Stimulated activated naive CD8-positive, alpha-beta T cell treated with anti-CD3 and anti-CD28 coated beads, Interleukin-15, Interleukin-2, amounts not matched to agents 100 U/mL and 50 U/mL, for 24 hours (primary cell): ENCODE measurements around the gene S100A10.

Experiments
- ATAC-seq: fragments of 150-1000 bp; cut with Tn5 transposase; one replicate; pipeline ENCODE4 v1.10.0; 2021
- DNase-seq: peaks from one replicate; pipeline ENCODE4 v3.0.0; 2021

S100A10 gene, protein sequence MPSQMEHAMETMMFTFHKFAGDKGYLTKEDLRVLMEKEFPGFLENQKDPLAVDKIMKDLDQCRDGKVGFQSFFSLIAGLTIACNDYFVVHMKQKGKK

DNA sequence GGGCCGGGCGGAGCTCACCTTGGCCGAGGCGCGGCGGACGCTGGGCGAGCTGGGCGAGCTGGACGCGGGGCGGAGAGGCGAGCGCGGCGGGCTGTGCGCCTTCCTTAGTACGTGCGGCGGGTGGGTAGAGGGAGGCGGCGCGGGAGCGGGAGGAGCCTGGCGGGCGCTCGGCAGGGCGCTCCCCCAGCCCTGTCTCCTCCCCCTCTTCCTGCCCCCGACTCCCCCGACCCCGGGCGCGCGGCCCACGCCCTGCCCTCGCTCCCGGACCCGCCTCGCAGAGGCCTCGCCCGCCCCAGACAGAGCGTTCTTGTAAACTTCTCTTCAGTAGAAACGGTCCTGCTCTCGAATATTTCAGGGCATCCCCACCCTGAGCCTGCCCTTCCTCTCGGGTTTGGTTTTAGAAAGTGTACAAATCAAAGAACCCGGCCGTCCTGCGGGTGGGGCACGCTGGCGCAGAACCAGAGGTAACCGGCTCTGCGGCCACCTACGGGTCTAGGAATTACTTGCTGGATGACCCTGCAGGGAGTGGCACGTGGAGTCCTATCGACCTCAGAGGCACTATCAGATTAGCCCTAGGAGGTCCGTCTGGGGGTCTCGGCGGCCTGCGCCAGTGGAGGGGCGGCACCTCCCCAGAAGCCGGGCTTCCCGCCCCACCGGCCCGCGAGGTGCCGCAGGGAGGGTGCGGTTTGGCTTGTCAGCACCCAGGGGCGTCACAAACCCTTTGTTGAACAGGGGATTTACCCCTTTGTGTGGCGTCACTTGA, at the start of gene S100A10:
Gene S100A10, minus strand, starts transcription at position 126 of the 763 bp plus-strand sequence. CDS start 7,629 bp downstream, outside the sequence.
- ATAC-seq (peak; percentile 62), DNase-seq (peak; percentile 80)

DNA sequence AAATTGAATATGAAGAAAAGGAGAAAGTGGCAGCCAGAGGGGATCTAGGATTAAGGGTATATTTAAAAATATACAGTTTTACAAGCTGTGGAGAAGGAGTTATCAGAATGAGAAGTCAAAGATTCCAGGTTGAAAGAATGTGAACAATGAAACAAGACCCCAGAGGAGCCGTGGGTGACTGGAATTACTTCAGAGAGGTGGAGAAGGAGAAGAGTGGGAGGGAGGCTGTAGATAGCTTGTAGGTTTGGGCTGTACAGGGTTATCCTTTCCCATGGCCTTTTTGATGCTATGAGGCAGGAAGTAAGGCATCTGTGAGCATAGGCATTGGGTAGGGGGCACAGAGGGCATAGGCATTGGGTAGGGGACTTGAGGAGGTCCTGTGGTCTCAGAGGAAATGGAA, 48.4 kb upstream of the S100A10 start:
- no peak for ATAC-seq
- DNase-seq: no peak

DNA sequence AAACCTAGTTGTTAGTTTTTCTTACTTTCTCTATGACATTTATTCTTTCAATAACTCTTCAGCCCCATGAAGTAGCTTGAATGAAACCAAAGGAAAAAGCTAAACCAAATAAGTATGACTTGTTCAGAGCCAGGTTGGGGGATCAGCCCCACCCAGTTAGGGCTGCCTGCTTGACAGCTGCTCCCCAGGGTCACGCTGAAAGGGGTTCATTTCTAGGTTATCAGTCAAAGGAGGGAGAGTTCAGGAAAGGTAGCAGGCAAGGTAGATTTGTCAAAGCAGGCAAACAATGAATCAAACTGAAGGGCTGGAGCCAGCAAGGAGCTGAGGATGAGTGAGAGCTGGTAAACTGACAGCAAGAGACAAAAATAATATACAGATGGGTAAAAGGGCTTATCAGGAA, 46.2 kb upstream of the S100A10 start:
- no peak for DNase-seq

DNA sequence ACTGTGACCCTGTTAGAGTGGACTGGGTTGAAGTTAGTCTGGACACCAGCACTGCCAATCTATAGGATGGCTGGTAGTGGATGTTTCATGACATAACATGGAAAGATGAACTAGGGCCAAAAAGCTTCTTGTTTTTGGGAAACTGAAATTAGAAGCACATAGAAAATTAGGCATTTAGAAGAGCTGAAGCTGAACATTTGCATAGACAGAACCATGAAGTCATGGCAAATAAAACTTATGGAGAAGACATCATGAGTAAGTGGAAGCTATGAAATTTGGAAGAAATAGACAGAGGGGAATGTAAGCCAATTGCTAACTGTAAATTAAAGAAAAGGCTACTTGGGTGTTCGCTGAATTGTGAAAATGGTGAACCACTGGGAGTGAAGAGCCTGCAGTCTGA, 45.8 kb upstream of the S100A10 start:
- DNase-seq (no peak), ATAC-seq (no peak)

More for the DNA sequence above, 46.2 kb upstream of the S100A10 start:
- no peak for ATAC-seq

DNA sequence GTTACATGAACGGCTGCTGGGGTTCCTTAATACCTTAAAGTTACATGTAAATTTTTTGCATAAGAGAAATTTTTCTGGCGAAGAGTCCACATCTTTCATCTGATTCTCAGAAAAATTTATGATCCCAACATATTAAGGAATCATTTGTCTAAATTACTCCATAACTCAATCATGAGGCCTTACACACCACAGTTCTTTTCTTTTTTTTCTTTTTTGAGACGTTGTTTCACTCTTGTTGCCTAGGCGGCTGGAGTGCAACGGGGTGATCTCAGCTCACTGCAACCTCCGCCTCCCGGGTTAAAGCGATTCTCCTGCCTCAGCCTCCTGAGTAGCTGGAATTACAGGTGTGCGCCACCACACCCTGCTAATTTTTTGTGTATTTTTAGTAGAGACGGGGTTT, 45.2 kb upstream of the S100A10 start:
- no peak for DNase-seq
- no peak for ATAC-seq

DNA sequence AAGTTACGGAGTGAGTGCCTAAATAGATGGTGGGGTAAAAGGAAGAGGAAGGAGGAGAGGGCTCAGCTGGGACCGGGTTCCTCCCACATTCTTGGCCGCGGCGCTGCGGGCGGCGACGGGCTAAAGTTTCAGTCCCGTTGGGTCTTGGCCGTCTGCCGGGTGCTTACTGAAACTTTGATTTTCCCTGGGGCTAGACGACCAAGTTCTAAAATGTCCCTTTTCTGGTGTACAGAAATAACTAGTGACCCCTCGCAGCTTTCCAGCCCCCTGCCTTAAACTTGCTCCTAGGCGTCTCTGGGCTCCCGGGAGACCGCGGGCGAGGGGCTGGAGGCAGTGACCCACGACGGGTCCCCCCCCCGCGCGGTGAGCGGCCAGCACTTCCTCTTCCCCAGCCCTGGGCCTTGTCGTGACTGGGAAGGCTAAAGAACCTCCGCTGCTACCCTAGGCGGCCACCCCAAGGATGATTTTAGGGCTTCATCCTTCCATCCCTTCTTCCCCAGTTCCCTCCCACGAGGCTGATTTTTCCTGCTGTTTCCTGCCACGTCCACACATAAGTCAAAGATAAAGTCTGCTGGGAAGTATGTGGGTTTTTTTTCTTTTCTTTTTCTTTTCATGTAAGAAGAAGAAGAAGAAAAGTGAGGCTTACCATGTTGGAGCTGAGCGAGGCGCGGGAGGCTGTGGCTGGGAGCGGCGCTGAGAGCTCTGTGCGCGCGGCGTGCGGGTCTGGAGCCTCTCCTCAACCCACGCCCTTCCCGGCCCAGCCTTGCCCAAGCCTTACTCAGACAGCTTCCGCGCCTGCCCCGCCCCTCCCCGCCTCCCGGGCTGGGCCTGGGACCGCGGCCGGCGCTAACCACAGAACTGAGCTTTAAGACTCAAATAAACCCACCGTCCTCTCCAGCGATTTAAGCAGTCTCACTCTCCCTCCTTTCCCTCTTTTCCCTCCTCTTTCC, 42.9 kb upstream of the S100A10 start, which contains the start of gene S100A11:
Gene S100A11, minus strand, starts transcription at position 738 of the 950 bp plus-strand sequence. Its CDS starts 89 bp downstream, at position 649.
- ATAC-seq (peak; percentile 87), DNase-seq (peak; percentile 87)

DNA sequence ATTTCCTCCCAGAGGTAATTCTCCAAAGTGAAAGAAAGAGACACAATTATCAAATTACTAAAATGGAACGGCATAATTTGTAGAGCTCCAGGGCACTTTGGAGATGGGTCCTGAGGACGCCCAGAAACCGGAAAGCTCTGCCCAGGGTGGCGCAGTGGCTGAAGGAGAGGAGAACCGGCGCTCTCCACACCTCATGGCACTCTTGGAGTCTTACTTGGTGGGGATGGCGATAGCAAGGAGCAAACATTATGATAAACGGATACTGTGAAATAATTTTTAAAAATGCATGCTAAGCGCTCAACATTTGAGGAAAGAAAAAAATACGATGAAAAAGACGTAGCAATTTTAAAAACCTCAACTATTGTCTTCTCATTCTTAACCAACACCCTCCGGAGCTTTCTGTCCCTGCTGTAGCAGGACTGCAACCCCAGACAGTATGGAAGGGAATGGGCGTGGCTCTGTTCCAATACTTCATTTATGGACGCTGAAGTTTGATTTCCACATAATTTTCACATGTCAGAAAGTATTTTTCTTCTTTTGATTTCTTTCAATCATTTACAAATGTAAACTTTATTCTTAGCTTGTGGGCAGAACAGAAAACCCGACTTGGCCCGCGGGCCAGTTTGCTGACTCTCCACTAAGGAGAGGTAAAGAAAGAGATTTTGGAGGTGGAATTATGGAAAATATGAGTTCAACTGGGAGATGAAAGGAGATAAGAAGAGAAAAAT, 42.0 kb upstream of the S100A10 start:
- DNase-seq (peak; percentile 19), ATAC-seq (no peak)

DNA sequence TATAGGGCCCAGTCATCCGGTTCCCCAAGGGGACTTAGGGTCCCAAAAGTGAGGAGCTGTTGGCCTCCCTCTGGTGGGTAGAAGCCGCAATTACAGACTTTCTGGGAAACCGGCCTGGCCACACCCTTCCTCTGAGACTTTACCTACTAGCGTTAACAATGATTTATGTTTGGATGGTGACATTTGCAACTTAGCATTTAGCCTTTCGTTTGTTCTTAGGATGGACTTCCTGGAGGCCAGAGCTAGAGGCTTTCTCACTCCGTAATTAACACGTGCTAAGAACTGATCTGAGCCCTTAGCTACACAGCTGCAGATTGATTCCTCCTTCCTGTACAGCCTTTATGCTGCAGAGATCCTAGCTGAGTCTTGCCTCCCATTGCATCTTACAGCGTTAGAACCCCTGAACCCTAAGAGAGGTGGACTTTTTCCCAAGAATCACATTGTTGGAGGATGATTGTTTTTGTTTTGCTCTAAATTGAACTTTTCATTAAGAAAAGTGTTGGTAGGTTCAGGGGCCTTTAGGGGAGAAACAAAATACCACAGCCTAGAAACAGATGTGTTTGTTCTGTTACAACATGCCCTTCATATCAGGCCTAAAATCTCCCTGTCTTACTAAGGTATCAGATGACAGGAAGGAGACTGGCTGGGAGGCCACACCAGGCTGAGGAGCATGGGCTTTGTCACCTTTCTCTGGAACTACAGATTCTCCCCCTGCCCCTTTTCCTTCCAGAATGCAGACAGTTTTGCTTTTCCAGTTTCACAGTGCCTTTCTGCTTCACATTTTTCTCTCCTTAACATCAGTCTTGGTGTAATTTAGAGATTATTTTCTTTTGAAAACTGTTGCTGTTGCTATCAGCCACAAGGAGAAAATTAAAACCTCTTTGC, 41.2 kb upstream of the S100A10 start:
- peak; percentile 73 for DNase-seq
- ATAC-seq: peak; percentile 66

DNA sequence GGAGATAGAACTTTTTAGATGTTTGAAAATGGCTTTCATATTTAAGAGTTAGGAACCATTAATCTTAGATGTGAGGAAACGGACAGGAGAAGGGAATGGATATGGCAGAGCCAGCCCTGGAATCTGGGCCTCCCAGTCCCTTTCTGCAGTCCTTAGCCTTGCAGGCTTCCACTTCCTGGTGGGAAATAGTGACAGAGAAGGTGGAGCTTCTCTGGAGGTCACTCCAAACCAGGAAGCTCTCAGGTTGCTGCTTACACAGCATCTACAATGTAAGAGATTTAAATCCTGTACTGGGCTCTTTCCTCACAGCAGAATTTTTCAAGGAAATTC, 40.6 kb upstream of the S100A10 start:
- no peak for ATAC-seq

DNA sequence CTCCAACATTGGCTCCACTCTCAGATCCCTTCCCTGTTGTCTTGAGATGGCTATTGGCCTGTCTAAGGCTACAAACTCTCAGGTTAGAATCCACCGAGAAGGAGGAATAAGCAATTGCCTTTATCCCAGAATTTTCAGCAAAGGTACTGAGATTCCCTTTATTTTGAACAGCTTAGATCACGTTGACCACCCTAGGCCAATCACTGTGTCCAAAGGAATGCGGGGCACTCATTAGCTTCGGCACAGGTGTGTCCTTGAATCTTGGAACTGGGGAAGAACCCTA, 36.2 kb upstream of the S100A10 start:
- DNase-seq (no peak), ATAC-seq (no peak)

More for the DNA sequence above, 40.6 kb upstream of the S100A10 start:
- no peak for DNase-seq

DNA sequence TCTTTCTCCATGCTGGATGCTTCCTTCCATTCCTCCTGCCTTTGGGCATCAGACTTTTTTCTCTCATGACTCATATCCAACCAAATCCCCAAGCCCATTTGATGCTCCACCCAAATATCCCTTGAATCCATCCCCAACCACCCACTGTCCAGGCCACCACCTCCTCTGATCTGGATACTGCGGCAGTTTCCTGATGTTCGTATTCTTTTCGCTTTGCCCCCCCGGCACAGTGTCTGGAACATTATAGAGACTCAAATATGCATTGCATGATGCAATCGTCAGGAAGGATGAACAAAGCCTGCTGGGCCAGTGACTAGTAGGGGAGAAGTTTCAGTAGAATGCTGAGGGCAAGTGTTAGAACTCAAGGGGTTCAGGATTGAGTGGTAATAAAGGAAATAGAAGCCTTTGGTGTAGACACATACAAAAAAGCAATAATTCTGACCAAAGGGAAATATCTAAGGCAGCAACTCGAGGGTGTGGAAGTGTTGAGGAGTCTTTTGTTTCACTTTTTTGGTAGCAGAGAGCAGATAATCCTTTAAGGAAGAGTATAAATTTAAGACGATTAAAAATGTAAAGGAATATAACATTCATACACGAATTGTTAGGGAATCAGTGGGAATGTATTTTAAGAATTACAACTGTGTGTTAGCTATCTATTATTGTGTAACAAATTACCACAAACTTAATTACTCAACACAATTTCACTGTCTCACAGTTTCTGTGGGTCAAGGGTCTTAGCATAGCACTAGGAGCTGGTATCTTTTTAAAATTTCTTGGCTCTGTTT, 35.7 kb upstream of the S100A10 start:
- peak; percentile 71 for ATAC-seq
- DNase-seq: peak; percentile 25

DNA sequence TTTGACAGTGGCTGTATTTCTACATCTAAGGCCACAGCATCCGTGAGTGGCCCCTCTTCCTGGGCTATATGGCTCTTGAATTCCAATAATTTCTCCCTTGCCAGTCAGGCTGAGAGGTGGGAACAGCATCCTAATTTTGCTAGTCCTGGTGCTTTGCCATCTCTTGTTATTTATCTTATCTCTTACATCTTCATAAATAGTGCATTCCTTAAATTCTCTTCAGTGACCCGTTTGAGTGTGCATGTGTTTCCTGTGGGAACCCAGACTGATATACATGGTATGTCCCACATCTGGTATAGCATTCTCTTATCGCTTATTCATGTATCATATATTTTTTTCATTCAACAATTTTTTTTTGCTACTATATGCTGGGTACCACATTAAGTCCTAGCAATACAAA, 33.2 kb upstream of the S100A10 start:
- no peak for DNase-seq

DNA sequence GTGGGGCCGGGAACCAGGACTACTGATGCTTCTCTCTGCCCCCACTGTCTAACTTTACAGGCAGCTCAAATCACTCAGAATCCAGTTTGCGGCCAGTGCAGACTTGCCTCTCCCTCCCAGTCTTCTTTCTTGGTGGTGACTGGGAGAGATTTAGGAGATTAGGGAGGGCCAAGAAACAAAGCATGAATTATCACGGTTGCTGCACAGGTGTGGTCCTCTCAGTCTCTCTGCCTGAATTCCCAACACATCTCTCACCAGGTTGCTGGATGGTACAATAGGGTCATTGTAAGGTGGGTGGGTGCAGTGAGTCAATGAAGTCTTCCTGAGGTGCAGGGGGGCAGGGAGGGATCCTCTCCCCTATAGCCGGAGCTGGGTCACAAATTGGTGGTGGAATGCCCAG, 30.6 kb upstream of the S100A10 start:
- ATAC-seq (no peak), DNase-seq (no peak)

More for the DNA sequence above, 33.2 kb upstream of the S100A10 start:
- ATAC-seq: no peak

DNA sequence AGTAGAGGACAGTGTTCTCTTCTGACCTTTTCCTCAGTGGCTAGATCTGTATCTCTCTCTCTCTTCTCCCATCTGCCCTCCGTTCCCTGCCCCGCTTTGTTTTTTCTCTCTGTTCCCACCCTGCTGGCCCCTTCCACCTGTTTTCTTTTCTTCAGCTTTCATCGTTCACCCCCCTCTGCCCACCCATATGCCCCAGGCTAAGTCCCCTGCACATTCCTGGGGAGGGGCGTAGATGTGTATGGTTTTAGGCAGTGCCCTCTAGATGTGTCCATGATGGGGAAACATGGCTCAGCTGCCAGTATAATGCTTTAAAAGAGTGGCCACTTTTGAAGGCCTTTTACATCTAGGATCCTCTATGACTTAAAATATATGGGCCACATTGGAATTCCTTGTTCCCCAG, 29.6 kb upstream of the S100A10 start:
- ATAC-seq (no peak), DNase-seq (no peak)

DNA sequence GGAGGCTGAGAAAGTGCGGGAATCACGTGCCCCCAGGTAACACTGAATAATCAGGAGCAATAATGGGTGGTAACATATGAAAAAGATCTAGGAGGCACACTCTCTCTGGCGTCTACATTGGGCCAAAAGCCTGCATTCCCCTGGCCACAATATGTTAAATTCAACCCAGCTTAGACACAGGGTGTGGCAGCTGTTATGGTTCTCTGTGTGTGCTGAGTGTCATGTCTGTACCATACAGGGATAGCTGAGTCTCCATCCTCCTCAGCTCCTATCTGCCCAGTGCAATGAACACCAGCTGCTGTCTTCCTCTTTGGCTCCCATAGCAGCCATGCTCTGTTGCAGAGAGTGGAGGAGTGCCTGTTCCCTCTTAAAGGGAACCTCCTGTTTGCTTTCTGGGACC, 28.8 kb upstream of the S100A10 start:
- ATAC-seq: no peak
- DNase-seq: no peak

DNA sequence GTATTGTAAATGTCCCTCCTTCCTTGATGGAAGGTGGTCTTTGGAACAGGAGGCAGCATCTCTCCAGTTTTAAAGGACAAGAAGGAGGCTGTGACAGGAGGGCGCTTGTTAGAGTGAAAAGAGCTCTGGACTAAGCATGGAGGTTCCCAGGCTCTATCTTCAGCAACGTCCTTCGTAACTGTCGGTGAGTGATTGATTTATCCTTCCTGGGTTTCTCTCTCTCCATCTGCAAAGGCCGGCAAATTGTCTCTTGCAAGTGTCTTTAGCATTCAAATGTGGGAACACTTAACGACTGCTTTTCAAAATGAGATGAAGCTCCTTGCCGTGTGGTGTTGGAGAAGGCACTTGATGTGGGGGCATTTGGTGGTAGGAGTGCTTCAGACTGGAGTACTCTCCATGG, 27.9 kb upstream of the S100A10 start:
- DNase-seq: no peak
- no peak for ATAC-seq

DNA sequence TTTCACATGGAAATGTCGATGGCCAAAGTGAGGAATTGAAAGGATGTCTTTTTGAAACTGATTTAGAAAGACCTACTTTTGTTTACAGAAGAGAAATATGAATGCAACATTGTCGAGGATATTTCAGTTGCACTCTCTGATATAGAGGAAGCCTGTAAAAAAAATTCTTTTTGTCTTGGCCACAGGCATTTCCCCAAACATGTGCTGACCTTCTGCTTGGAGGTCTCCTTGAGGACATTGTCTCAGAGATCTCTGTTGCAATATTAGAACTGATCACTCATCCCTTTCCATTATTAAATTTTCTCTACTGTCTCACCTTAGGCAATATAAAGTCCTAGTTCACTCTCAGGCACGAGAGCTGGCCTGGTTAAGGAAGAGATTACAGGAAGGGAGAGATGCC, 27.2 kb upstream of the S100A10 start:
- ATAC-seq: no peak
- DNase-seq: no peak

DNA sequence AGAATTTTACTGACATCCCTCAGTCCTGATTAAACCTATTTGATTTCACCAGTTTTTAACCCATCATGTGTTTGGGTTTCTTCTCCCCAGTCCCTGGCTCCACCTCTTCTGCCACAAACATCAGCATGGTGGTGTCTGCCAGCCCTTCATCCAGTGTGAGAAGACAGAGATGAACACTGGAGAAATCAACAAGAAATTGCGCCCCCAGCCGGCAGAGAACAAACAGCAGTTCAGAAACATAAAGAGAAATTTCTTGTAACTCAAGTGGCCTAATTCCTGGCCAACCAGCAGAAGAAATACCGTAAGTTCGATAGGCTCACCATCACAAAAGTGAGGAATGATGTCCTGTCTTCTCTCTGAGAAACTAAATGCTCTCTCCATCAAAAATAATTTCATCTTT, 24.9 kb upstream of the S100A10 start:
- DNase-seq: peak; percentile 45
- no peak for ATAC-seq

DNA sequence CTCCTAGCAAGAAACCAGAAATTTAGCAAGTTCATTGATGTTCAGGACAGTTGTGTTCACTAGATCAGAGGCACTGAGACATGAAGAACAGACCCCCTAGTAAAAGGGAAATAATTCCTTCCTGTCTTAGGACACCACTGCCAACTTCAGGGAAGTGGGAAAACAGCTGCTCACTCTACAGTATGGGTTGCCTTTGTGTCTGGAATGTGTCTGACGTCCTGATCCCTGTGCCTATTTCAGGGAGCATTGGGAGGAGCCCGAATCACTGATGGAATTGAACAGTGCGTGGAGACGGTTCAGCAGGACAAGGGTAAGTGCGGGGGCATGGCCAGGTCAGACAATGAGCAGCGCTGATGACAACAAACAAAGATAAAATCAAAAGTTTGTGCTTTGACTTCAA, 22.1 kb upstream of the S100A10 start:
- DNase-seq: no peak
- ATAC-seq: no peak

DNA sequence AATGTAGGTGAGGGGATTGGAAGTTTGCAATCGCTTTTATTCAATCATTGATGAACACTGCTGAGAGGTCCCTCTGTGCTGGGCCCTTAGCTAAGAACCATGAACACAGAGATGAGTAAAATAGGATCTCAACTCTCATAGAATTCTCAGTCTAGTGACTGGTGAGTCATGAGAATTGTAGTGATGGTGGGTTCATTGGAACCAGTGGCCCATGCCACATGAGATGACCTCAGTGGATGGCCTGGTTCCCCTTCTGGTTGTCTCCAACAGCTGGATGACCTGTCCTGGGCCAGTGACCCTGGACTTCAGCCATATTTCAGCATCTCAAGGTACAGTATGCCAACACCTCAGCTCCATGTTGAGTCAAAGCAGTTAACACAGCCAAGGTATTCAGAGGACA, 21.3 kb upstream of the S100A10 start:
- DNase-seq (no peak), ATAC-seq (no peak)
